NCI-H526 (cell line): Measurements from ENCODE around the gene ANKRD39.
"Not testable (repeated sequence)": the region's sequence is repeated elsewhere in the genome, so short reads cannot be mapped to it uniquely, and the experiment has no call there.

Experiments
- DNase-seq, 2 experiments: peaks; one replicate each; lab custom pipeline; 2025; lab: John Stamatoyannopoulos, UW

Gene ANKRD39

DNA sequence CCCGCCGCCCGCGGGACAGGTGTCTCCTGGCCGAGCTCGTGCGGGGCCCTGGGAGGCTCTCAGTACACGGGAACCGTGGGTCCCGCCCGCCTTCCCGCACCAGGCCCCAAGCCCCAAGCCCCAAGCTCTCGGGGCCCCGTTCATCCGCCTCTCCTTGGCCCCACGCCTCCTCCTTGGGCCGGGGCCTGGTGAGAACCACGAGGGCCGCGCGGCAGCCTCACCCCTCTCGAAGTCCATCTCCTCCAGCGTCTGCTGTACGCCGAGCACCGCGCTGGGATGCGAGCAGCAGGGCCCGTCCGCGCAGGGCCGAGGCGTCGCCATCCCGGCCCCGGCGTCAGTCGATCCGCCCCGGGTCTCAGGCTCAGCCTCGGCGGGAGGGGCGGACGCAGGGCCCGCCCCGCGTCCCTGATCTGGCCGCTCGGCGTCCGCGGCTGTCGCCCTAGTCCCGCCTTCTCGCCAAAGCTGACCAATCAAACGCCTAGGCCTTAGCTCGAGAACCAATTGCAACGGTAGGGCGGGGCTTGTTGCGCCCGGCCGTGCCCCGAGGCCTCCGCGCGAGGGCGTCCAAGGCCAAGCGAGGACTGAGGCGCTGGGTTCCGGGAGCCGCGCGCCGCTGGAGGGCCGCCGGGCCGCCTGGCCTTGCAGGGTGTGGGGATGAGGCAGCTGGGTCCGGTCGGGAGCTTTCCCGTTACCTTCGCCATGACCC lies at the start of gene ANKRD39:
Gene ANKRD39, minus strand, starts transcription at position 350 of the 706 bp plus-strand sequence. Its CDS starts 29 bp downstream, at position 321.
- peak; percentile 91 to 99 for DNase-seq

- no peak for DNase-seq
Observed at GRCh38 chr2:96906729-96907114, 48.9 kb upstream of the ANKRD39 start.

GRCh38 chr2:96903815-96904214 lies 46.0 kb upstream of the ANKRD39 start:
- no peak for DNase-seq

DNA sequence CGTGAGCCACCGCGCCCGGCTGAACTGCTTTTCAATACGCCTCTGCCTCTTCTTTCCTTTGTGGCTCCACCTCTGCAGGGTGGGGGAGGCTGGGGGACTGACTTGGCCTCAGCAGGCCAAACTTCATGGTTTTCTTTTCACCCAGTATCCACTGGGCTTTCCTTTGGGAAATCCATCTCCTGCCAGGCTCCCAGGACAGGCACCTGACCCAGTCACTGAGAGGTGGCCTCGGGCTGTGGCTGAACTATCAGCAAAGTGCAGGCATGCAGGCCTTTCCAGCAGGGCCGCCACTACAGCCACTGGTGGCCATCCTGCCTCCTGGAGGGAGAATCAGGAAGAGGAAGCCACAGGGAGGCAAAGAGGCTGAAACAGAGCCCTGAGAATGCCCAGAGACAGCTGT lies 45.5 kb upstream of the ANKRD39 start:
- no peak for DNase-seq

GRCh38 chr2:96900237-96900636 lies 42.4 kb upstream of the ANKRD39 start:
- no peak for DNase-seq

DNA sequence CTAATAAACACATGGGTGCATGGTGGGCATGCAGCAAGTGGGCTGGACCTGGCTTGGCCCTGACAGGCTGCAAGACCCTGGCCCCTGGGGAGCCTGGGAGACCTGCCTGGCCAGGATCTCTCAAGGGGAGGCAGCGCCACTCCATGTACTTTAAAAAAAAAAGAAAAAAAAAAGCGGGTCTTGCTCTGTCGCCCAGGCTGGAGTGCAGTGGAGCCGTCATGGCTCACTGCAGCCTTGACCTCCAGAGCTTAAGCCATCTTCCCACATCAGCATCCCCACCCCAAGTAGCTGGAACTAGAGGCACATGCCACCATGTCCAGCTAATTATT lies 41.6 kb upstream of the ANKRD39 start:
- DNase-seq, result no peak

GRCh38 chr2:96898641-96899412 lies 41.0 kb upstream of the ANKRD39 start:
- DNase-seq, result no peak

DNA sequence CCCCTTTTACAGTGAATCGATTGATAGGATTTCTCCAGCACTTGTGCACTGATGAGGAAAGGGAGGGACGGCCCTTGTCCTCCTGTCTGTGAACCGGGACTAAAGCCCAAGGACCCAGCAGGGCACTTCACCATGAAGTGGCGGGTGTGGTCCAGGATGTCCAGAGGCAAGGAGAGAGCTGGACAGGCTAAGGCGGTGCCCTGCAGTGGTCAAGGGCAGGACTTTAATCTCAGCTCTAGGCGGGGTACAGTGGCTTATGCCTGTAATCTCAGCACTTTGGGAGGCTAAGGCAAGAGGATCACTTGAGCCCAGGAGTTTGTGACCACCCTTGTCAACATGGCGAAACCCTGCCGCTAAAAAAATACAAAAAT lies 40.3 kb upstream of the ANKRD39 start:
- no peak for DNase-seq

DNA sequence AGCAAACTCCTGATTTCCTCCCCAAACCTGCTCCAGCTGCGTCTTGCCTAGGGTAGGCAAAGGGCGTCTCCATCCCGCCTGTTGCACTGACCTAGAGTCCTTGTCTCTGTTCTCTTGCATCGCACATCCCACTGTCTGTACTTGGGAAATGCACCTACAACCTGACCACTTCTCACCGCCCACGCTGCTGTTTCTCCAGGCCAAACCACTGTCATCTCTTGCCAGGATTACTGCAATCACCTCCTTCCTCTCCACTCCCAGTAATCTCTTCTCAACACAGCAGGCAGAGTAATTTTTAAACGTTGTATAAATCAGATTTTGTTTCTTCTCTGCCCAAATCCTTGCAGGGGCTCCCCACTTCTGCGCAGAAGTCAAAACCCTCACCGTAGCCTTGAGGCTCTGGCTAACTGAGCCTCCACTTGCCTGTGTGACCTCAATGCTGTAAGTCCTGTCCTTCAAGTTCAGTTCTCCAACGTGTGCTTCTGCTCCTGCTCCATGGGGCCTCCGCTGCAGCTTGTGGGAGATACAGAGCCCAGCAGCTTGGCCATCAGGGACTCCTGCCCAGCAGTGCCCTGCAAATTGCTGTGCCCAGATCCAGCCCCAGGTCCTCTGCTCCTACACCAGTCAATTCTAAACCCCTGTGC lies 39.8 kb upstream of the ANKRD39 start:
- no peak for DNase-seq

DNA sequence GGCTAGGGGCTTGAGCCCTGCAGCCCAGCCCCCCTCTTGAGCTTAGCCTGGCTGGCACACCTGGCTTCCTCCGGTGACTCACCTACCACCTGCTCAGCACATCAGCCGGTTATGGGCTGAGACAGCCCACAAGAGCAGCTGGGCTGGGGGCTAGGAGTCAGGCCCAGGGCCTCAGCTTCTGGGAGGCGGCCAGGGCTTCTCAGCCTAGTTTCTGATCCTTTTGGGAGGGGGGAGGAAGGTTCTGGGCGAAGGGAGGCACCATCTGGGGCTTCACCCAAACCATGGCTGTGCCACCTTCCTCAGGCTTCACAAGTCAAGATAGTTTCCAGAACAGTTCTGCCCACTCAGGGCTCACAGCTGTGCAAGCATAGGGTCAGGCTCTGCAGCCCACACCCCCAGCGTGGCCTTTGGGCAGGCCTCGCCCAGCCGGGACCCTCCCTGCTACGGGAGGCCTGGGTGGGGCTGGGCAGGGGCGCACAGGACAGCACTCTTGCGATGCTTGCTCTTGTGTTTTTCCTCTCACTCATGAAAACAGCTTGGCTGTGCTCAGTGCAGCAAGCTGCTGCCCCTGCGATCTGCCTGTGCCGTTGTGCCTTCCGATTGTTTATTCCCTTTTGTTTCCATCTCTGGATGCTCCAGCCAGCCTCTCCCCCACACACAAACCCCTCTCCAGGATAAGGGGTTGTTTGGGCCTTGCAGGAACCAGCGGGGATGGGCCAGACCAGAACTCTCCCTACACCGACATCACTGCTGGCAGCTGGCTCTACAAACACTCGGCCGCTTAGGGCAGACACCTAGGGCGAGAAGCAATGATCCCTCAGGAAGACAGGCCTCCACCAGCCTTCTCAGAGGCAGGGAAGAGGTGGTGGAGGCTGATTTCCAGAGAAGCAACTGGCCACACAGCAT lies 38.2 kb upstream of the ANKRD39 start:
- peak in 1 of 2 experiments; percentile 41 for DNase-seq

- DNase-seq, result no peak
Observed at GRCh38 chr2:96895032-96895745, 37.4 kb upstream of the ANKRD39 start.

GRCh38 chr2:96894151-96894531 lies 36.3 kb upstream of the ANKRD39 start:
- DNase-seq, result no peak

- no peak for DNase-seq
Observed at GRCh38 chr2:96893289-96894150, 35.7 kb upstream of the ANKRD39 start.

DNA sequence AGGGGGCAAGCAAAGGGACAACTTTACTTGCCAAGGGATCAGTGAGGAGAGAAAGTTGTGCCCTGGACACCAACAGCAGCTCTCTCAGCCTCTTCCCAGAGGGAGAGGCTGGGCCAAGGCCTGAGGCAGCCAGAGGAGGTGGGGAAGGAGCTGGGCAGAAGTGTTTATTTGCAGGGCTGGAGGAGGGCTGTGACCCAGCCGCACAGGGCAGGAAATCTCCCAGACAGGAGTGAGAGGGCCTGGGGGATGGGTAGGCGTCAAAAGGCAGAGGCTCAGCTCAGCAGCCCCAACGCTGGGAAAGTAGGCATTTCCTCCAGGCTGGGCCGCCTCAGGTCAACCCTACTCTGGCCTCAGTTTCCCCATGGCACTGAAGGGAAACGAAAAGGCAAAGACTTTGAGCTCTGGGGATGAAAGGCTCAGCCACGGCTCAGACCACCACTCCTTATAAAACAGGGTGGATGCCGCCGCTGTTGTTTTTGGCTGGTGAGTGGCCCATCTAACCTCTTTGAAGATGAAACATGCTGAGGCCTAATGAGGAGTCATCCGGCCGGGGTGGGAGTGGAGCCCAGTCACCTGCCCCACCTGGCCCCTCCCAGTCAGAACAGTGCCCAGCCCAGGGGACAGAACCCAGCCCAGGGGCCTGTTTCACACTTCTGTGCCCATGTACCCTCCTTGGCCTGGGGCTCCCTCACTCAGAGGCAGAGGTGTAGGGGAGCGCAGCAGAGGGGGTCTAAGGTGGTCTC lies 33.9 kb upstream of the ANKRD39 start:
- DNase-seq, result no peak

- no peak for DNase-seq
Observed at GRCh38 chr2:96890726-96891385, 33.0 kb upstream of the ANKRD39 start.

GRCh38 chr2:96890252-96890651 lies 32.4 kb upstream of the ANKRD39 start:
- DNase-seq, result no peak

DNA sequence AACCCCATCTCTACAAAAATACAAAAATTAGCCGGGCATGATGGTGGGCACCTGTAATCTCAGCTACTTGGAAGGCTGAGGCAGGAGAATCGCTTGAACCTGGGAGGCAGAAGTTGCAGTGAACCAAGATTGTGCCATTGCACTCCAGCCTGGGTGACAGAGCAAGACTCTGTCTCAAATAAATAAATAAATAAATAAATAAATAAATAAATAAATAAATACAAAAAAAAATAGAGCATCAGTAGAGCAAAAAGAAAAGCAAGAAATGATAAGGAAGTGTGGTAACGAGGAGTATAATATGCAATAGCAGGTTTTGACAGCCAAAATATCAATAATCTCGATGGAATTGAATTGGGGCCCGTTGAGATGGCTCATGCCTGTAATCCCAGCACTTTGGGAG lies 31.7 kb upstream of the ANKRD39 start:
- not testable (repeated sequence) for DNase-seq

DNA sequence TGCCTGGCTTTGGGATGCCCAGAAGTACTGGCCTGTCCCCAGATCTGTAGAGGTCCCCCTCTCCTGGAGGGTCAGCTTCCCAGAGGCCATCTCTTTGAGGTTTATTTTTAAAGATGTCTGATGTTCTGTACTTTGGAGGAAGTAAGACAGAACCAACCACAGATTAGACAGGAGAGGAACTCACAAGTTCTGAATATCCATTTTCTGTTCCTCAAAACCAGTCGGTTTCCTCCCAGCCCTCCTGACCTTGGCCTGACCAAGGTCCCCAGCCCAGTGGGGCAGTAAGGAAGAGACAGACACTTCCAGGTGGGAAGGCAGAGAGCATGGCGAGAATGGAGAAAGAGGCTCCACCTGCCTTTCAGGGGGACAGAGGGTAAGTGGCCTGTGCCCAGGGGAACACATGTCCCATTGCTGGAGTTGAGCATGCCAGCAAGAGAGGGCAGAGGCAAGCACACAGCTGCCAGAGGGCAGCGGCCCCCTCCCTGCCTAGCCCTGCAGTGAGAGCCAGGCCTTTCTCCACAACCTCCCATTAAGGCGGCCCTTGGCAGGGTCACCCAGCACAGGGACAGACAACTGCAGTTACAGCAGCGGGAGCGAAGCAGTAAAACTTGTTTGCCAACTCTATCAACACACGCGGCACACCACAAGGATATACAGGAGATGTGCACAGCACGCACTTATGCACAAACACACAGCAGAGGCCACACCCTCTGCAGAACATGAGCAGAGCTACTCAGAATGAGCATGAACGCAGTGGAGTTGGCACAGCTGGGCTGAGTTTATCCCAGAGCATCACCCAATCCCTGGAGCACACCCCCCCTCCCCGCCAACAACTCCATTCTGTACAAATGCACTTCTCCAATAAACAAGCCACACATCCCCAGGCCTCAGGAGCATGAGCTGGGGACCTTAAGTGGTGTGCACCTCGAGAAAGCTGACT lies 30.5 kb upstream of the ANKRD39 start:
- peak; percentile 71 to 84 for DNase-seq
